Cortex of kidney (tissue), 1 donor: ENCODE measurements around the gene CDX2.
"Not testable (repeated sequence)": the region's sequence is repeated elsewhere in the genome, so short reads cannot be mapped to it uniquely, and the experiment has no call there.

Experiments used
- DNase-seq: peaks from one replicate; lab custom pipeline; 2025; lab: John Stamatoyannopoulos, UW

The CDX2 gene

GRCh38 chr13:27964741-27965323 is 4.3 kb downstream of the CDX2 start:
- no peak for DNase-seq

GRCh38 chr13:27964206-27964605 is 4.9 kb downstream of the CDX2 start:
- not testable (repeated sequence) for DNase-seq

GRCh38 chr13:27963491-27963890 is 5.6 kb downstream of the CDX2 start:
- DNase-seq: no peak

- no peak for DNase-seq
Observed at GRCh38 chr13:27962982-27963381, 6.1 kb downstream of the CDX2 start.

- DNase-seq: no peak
Observed at GRCh38 chr13:27962128-27962841, 6.8 kb downstream of the CDX2 start.

GRCh38 chr13:27961227-27962085 is 7.7 kb downstream of the CDX2 start:
- no peak for DNase-seq

GRCh38 chr13:27960362-27961226 is 8.5 kb downstream of the CDX2 start:
- DNase-seq: no peak

GRCh38 chr13:27959976-27960361 is 9.1 kb downstream of the CDX2 start:
- DNase-seq: no peak

GRCh38 chr13:27956576-27957300 is 12.4 kb downstream of the CDX2 start:
- no peak for DNase-seq

GRCh38 chr13:27955014-27955591 is 14.0 kb downstream of the CDX2 start:
- no peak for DNase-seq

- DNase-seq: no peak
Observed at GRCh38 chr13:27954406-27954851, 14.7 kb downstream of the CDX2 start.

- DNase-seq: no peak
Observed at GRCh38 chr13:27953676-27954405, 15.3 kb downstream of the CDX2 start.

GRCh38 chr13:27952876-27953675 is 16.0 kb downstream of the CDX2 start:
- no peak for DNase-seq

GRCh38 chr13:27942972-27943371 is 26.1 kb downstream of the CDX2 start:
- no peak for DNase-seq

GRCh38 chr13:27933580-27934328 is 35.4 kb downstream of the CDX2 start:
- no peak for DNase-seq

- no peak for DNase-seq
Observed at GRCh38 chr13:27933118-27933517, 36.0 kb downstream of the CDX2 start.

GRCh38 chr13:27929868-27930267 is 39.2 kb downstream of the CDX2 start:
- DNase-seq: no peak
